Neuronal stem cell (in vitro differentiated cells): ENCODE data around the gene CUEDC2.

Source experiments
- DNase-seq: peaks from one replicate; pipeline ENCODE4 v3.0.0-alpha.2; 2013; ENCODE audit warnings: low spot score
- H2AFZ ChIP-seq: one replicate; pipeline ENCODE4 v1.6.1; 2013; ENCODE audit warnings: mild to moderate bottlenecking, low read length, inconsistent platforms
- H2AK5ac ChIP-seq: 2 replicates; pipeline ENCODE4 v1.6.1; 2013; ENCODE audit warnings: low read depth, mild to moderate bottlenecking, inconsistent platforms, low read length, moderate library complexity, mixed read lengths
- H2BK120ac ChIP-seq: 2 replicates; pipeline ENCODE4 v1.6.1; 2013; ENCODE audit warnings: low read depth, mild to moderate bottlenecking, inconsistent platforms, low read length, moderate library complexity, mixed read lengths
- H2BK12ac ChIP-seq: one replicate; pipeline ENCODE4 v1.6.1; 2013; ENCODE audit warnings: low read length, inconsistent platforms
- H2BK15ac ChIP-seq: 2 replicates; pipeline ENCODE4 v1.6.1; 2013; ENCODE audit warnings: mild to moderate bottlenecking, low read length, inconsistent platforms, mixed read lengths
- H2BK5ac ChIP-seq: one replicate; pipeline ENCODE4 v1.6.1; 2013; ENCODE audit warnings: inconsistent platforms, mild to moderate bottlenecking, low read length, moderate library complexity
- H3K14ac ChIP-seq: one replicate; pipeline ENCODE4 v1.6.1; 2013; ENCODE audit warnings: low read length, inconsistent platforms
- H3K18ac ChIP-seq: 2 replicates; pipeline ENCODE4 v1.6.1; 2013; ENCODE audit warnings: low read length, inconsistent platforms
- H3K23ac ChIP-seq: 2 replicates; pipeline ENCODE4 v1.6.1; 2013; ENCODE audit warnings: low read depth, mild to moderate bottlenecking, mixed read lengths, low read length, inconsistent platforms; ENCODE audit not compliant: poor library complexity
- H3K27ac ChIP-seq: replicated peaks from 3 replicates; pipeline ENCODE4 v1.5.1; 2013; ENCODE audit warnings: low read length, inconsistent platforms
- H3K27me3 ChIP-seq, 3 experiments: 2 replicates each; pipeline ENCODE4 v1.6.1; 2013; ENCODE audit warnings: low read length in 3 of 3, mild to moderate bottlenecking in 2 of 3, inconsistent platforms in 1 of 3, low read depth in 1 of 3, mixed read lengths in 1 of 3, moderate library complexity in 1 of 3; ENCODE audit not compliant: control insufficient read depth in 3 of 3, insufficient read depth in 3 of 3
- H3K36me3 ChIP-seq, 2 donors: replicated peaks in 1 of 2; 2 replicates each; pipeline ENCODE4 v1.6.1; 2013; ENCODE audit warnings: low read length in 2 of 2; ENCODE audit not compliant: control insufficient read depth in 2 of 2, insufficient read depth in 2 of 2
- H3K4ac ChIP-seq: 2 replicates; pipeline ENCODE4 v1.6.1; 2013; ENCODE audit warnings: inconsistent platforms, mild to moderate bottlenecking, low read length, moderate library complexity
- H3K4me1 ChIP-seq, 2 donors: 1 replicate in 1 of 2; 2 replicates in 1 of 2; pipeline ENCODE4 v1.6.1; 2013; ENCODE audit warnings: low read length in 2 of 2, low read depth in 1 of 2; ENCODE audit not compliant: control insufficient read depth in 2 of 2, insufficient read depth in 1 of 2
- H3K4me2 ChIP-seq: one replicate; pipeline ENCODE4 v1.6.1; 2013; ENCODE audit warnings: mild to moderate bottlenecking, low read length, inconsistent platforms; ENCODE audit not compliant: insufficient read depth, poor library complexity, severe bottlenecking
- H3K4me3 ChIP-seq, 2 donors: 2 replicates each; pipeline ENCODE4 v1.5.1; 2013; ENCODE audit warnings: low read length in 2 of 2, mild to moderate bottlenecking in 2 of 2, inconsistent platforms in 1 of 2, moderate library complexity in 1 of 2
- H3K79me1 ChIP-seq: one replicate; pipeline ENCODE4 v1.6.1; 2013; ENCODE audit warnings: low read depth, mild to moderate bottlenecking, inconsistent platforms, low read length, moderate library complexity
- H3K9ac ChIP-seq: one replicate; pipeline ENCODE4 v1.6.1; 2013; ENCODE audit warnings: mild to moderate bottlenecking, low read depth, low read length, inconsistent platforms; ENCODE audit not compliant: poor library complexity
- H3K9me3 ChIP-seq, 2 donors: replicated peaks in 1 of 2; 2 replicates each; pipeline versions ENCODE3 to v1.6.1; 2013; ENCODE audit warnings: low read length in 2 of 2, mild to moderate bottlenecking in 2 of 2, inconsistent platforms in 1 of 2, low read depth in 1 of 2, mixed read lengths in 1 of 2, moderate library complexity in 1 of 2; ENCODE audit not compliant: control insufficient read depth in 2 of 2, insufficient read depth in 1 of 2
- H4K8ac ChIP-seq: one replicate; pipeline ENCODE4 v1.6.1; 2013; ENCODE audit warnings: low read depth, mild to moderate bottlenecking, inconsistent platforms, low read length, moderate library complexity
- H4K91ac ChIP-seq: one replicate; pipeline ENCODE4 v1.6.1; 2013; ENCODE audit warnings: low read length, low read depth, mild to moderate bottlenecking, inconsistent platforms; ENCODE audit not compliant: poor library complexity
- WGBS, 2 donors: extraction: QIAGEN DNeasy Blood & Tissue Kit; methylation state at CpG; one replicate each; pipeline ENCODE4 v1.1.7; 2013; ENCODE audit warnings: missing lambda C conversion rate in 2 of 2, mixed read lengths in 1 of 2; ENCODE audit not compliant: insufficient read length in 2 of 2, insufficient replicate concordance in 1 of 2; ENCODE audit errors: extremely low coverage in 2 of 2; 5-methylcytosine and 5-hydroxymethylcytosine counted together

Gene CUEDC2

DNA sequence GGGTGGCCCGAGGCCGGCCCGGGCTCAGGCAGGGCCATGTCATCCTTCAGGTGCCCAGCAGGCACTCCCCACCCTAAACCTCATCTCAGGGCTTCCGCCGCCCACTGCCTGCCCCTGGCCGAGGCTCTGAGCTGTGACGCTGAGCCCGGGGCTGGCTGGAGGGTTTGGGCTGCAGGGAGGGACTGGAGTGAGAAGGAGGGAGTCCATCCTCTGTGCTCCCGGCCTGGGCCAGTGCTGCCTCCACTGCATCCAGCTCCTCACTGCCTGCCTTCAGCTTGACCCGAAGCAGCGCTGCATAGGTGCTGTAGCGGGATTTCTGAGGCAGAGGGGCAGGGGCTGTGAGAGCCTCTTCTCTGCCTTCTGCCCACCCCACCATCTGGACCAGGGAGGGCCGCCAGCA is 29.3 kb downstream of the CUEDC2 start:
- peak overlapping the region; percentile 70 for H3K9ac ChIP-seq
- DNase-seq = no peak
- H3K4me3 ChIP-seq = no peak overlapping the region
- peaks cover 4 to 14% of the 10 kb centered on the region in 2 donors for H3K4me1 ChIP-seq
- H2BK12ac ChIP-seq = no peak overlapping the region
- H4K91ac ChIP-seq = no peak overlapping the region
- no peak overlapping the region for H2BK15ac ChIP-seq
- no peak overlapping the region for H3K23ac ChIP-seq
- H3K14ac ChIP-seq = no peak overlapping the region
- H3K9me3 ChIP-seq = peaks cover 0 to 2% of the 10 kb centered on the region in 2 donors
- H3K4ac ChIP-seq = no peak overlapping the region
- no CpG with 5 or more reads among the region's 13 CpGs for WGBS, 2 donors
- no peak overlapping the region for H2AFZ ChIP-seq
- peaks cover 1% of the 10 kb centered on the region for H3K79me1 ChIP-seq
- no peak overlapping the region for H3K27ac ChIP-seq
- H3K36me3 ChIP-seq = peaks cover 0 to 50% of the 10 kb centered on the region in 2 donors
- no peak overlapping the region for H3K4me2 ChIP-seq
- no peak overlapping the region for H4K8ac ChIP-seq
- no peak overlapping the region for H2BK5ac ChIP-seq
- H2BK120ac ChIP-seq = no peak overlapping the region
- H2AK5ac ChIP-seq = no peak overlapping the region
- no peak overlapping the region for H3K18ac ChIP-seq
- peaks cover 0 to 15% (median 7%) of the 10 kb centered on the region in 3 experiments for H3K27me3 ChIP-seq

- Histone ChIP-seq H3K27ac (no peak overlapping the region), H4K8ac (no peak overlapping the region)
These were observed 29.9 kb downstream of the CUEDC2 start for GRCh38 chr10:102402512-102402896.

GRCh38 chr10:102401735-102402511 is 30.5 kb downstream of the CUEDC2 start:
- Histone ChIP-seq H2BK5ac (no peak overlapping the region), H3K4me1 (peaks cover 4 to 10% of the 10 kb centered on the region in 2 donors), H2AK5ac (no peak overlapping the region), H2BK15ac (no peak overlapping the region), H2BK12ac (no peak overlapping the region), H3K23ac (no peak overlapping the region), H3K18ac (no peak overlapping the region), H3K9ac (no peak overlapping the region), H3K36me3 (peaks cover 0 to 58% of the 10 kb centered on the region in 2 donors), H3K4me2 (no peak overlapping the region), H2BK120ac (no peak overlapping the region), H2AFZ (no peak overlapping the region), H3K27me3 (peaks cover 0 to 4% (median 0%) of the 10 kb centered on the region in 3 experiments), H3K27ac (no peak overlapping the region), H4K91ac (no peak overlapping the region), H3K79me1 (peaks cover 1% of the 10 kb centered on the region), H4K8ac (no peak overlapping the region), H3K4ac (no peak overlapping the region), H3K9me3 (no peaks in the 10 kb centered on the region), H3K4me3 (peak overlapping the region in 1 of 2 donors; percentile 32), H3K14ac (no peak overlapping the region)
- DNase-seq = no peak
- no CpG with 5 or more reads among the region's 18 CpGs for WGBS, 2 donors

More at GRCh38 chr10:102402512-102402896, 29.9 kb downstream of the CUEDC2 start:
- Histone ChIP-seq H2AK5ac (no peak overlapping the region), H3K4me1 (peaks cover 4 to 12% of the 10 kb centered on the region in 2 donors), H2BK15ac (no peak overlapping the region), H3K36me3 (peaks cover 0 to 57% of the 10 kb centered on the region in 2 donors), H2BK120ac (no peak overlapping the region), H3K4me2 (no peak overlapping the region), H3K27me3 (peaks cover 0 to 9% (median under 1%) of the 10 kb centered on the region in 3 experiments), H3K4ac (no peak overlapping the region), H3K4me3 (no peak overlapping the region), H3K9me3 (no peaks in the 10 kb centered on the region), H2AFZ (no peak overlapping the region), H3K79me1 (peaks cover 1% of the 10 kb centered on the region), H2BK5ac (no peak overlapping the region), H2BK12ac (no peak overlapping the region), H3K18ac (no peak overlapping the region), H3K9ac (no peak overlapping the region), H3K23ac (no peak overlapping the region), H3K14ac (no peak overlapping the region), H4K91ac (no peak overlapping the region)
- WGBS, 2 donors = no CpG with 5 or more reads among the region's 5 CpGs
- DNase-seq = no peak

- H2AFZ ChIP-seq = no peak overlapping the region
- DNase-seq = no peak
- no peak overlapping the region for H4K91ac ChIP-seq
- no peak overlapping the region for H3K27ac ChIP-seq
- H3K14ac ChIP-seq = no peak overlapping the region
- H3K9me3 ChIP-seq = no peaks in the 10 kb centered on the region
- peaks cover 0 to 62% of the 10 kb centered on the region in 2 donors for H3K36me3 ChIP-seq
- H2AK5ac ChIP-seq = no peak overlapping the region
- no peak overlapping the region for H3K9ac ChIP-seq
- WGBS, 2 donors = no CpG with 5 or more reads among the region's 8 CpGs
- no peak overlapping the region for H2BK120ac ChIP-seq
- no peak overlapping the region for H3K23ac ChIP-seq
- no peak overlapping the region for H2BK5ac ChIP-seq
- H3K4me1 ChIP-seq = peaks cover 4 to 10% of the 10 kb centered on the region in 2 donors
- peaks cover 0 to 4% (median 0%) of the 10 kb centered on the region in 3 experiments for H3K27me3 ChIP-seq
- H3K4me2 ChIP-seq = no peak overlapping the region
- no peak overlapping the region for H2BK12ac ChIP-seq
- H3K4ac ChIP-seq = no peak overlapping the region
- H3K79me1 ChIP-seq = peaks cover 1% of the 10 kb centered on the region
- peak overlapping the region in 1 of 2 donors; percentile 32 for H3K4me3 ChIP-seq
- H2BK15ac ChIP-seq = no peak overlapping the region
- H4K8ac ChIP-seq = no peak overlapping the region
- no peak overlapping the region for H3K18ac ChIP-seq
These were observed 31.1 kb downstream of the CUEDC2 start for GRCh38 chr10:102401342-102401654.
